ENCODE results near the gene SLC39A13.

SLC39A13 gene

DNA sequence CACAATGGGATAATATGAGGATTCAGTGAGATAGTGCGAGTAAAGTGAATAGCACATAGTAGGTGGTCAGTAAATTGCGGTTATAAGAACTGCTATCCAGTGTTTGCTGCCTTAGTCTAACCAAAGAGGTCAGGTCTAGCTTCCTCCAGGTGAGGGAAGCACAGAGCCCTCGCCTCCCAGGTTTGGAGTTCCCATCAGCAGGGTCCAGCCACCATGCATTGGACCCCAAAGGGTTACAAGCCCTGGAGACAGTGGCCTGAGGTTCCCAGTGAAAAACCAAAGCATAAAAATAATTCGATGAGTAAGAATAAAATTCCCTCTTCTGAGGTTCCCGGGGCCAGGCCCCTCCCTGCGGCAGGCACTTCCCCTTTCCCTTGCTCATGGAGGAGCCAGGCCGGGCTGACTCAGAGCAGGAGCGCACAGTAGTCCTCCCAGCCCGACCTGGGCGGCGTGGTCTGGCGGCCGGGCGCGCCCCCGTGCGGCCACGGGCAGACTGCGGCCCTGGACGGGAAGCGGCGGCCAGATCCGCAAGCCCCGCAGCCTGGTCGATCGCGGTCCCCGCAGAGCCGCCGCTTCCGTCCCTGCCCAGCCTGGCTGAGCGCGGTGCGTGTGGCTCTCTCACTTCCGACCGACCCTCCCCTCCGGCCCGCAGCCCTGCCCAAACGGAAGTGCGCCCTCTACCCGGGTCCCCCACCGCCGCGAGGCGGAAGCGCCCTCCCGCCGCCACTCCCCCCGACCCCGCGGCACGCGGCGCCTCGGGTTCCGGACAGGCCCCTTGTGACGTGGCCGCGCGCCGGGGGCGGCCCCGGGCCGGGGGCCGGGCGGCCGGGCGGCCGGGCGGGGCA is at the start of gene SLC39A13:
SLC39A13 (plus strand) TSS at position 845 of the 845 bp plus-strand sequence. CDS start 1,505 bp downstream, outside the sequence.
- peak within 1 kb of the TSS; percentile 94 for H3K27ac ChIP-seq
- TF ChIP-seq ZFX (IDR thresholded peaks at IDR 0.05; ENCODE audit: borderline replicate concordance): no peak
- TF ChIP-seq, protein P1, sequence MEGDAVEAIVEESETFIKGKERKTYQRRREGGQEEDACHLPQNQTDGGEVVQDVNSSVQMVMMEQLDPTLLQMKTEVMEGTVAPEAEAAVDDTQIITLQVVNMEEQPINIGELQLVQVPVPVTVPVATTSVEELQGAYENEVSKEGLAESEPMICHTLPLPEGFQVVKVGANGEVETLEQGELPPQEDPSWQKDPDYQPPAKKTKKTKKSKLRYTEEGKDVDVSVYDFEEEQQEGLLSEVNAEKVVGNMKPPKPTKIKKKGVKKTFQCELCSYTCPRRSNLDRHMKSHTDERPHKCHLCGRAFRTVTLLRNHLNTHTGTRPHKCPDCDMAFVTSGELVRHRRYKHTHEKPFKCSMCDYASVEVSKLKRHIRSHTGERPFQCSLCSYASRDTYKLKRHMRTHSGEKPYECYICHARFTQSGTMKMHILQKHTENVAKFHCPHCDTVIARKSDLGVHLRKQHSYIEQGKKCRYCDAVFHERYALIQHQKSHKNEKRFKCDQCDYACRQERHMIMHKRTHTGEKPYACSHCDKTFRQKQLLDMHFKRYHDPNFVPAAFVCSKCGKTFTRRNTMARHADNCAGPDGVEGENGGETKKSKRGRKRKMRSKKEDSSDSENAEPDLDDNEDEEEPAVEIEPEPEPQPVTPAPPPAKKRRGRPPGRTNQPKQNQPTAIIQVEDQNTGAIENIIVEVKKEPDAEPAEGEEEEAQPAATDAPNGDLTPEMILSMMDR (IDR thresholded peaks at IDR 0.05): peak; percentile 95

DNA sequence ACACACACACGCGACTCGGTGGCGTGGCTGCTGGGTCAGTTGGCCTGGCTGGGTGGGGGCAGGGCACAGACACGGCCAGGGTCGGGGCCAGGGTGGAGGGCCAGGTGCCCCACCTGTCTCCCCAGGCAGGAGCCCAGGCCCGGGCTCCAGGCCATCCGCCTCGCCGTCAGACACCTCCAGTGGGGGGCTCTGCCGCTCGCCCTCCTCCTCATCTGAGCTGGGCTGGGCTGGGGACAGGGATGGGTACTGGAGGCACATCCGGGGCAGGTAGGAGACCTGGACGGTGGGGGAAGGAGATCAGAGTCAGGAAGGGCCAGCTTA is 49.7 kb upstream of the SLC39A13 start:
- TF ChIP-seq ZFX (IDR thresholded peaks at IDR 0.05; ENCODE audit: borderline replicate concordance): no peak
- TF ChIP-seq, protein P1 (IDR thresholded peaks at IDR 0.05): no peak
- no peak overlapping the region for H3K27ac ChIP-seq

DNA sequence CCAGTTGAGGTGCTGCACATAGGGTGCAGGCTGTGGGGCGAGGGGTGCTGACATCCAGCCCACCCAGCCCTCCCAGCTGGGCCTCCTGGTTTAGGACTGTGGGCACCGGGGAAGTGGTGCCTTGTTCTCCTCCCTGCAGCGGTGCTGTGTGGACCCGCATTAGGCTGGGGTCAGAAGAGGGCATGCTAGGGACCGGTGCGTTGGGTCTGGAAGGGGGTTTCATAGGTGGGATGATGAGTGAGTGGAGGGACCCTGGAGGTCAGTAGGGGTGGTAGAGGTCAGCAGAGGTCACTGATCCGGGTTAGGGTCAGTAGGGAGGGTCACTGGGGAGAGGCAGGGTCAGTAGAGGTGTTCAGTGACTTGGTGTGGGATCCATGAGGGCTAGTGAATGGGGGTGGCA is 49.2 kb upstream of the SLC39A13 start:
- TF ChIP-seq, protein P1 (IDR thresholded peaks at IDR 0.05): no peak
- no peak for TF ChIP-seq ZFX (IDR thresholded peaks at IDR 0.05; ENCODE audit: borderline replicate concordance)
- no peak overlapping the region for H3K27ac ChIP-seq

DNA sequence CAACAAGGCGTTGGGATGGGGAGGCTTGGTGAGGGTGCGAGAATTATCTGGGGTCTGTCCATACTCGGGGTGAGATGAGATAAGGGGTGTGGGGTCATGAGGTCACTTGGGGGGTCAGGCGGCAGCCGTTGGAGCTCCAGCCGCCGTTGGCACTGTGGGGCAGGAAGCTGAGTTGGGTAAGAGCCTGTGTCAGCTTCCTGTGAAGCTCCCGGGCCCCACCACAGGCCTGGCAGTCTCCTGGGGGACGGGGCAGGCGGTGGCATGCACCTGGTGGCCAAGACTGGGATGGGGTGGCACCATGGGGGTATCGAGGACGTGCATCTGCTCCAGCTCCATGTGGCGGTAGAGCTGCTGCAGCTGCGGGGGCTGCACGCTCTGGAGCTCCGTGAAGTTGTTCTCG is 48.8 kb upstream of the SLC39A13 start:
- no peak overlapping the region for H3K27ac ChIP-seq
- no peak for TF ChIP-seq ZFX (IDR thresholded peaks at IDR 0.05; ENCODE audit: borderline replicate concordance)
- TF ChIP-seq, protein P1 (IDR thresholded peaks at IDR 0.05): no peak

DNA sequence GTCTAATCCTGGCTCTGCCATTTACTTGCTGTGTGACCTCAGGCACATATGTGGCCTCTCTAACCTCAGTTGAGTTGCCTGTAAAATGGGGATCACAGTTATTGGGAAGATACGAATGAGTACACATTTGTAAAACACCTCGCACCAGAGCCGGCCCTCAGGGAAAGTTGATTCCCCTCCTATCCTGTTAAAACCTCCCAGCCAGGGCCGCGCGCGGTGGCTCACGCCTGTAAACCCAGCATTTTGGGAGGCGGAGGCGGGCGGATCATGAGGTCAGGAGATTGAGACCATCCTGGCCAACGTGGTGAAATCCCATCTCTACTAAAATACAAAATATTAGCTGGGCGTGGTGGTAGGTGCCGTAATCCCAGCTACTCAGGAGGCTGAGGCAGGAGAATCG is 48.0 kb upstream of the SLC39A13 start:
- H3K27ac ChIP-seq: no peak overlapping the region
- TF ChIP-seq, protein P1 (IDR thresholded peaks at IDR 0.05): no peak
- TF ChIP-seq ZFX (IDR thresholded peaks at IDR 0.05; ENCODE audit: borderline replicate concordance): no peak

DNA sequence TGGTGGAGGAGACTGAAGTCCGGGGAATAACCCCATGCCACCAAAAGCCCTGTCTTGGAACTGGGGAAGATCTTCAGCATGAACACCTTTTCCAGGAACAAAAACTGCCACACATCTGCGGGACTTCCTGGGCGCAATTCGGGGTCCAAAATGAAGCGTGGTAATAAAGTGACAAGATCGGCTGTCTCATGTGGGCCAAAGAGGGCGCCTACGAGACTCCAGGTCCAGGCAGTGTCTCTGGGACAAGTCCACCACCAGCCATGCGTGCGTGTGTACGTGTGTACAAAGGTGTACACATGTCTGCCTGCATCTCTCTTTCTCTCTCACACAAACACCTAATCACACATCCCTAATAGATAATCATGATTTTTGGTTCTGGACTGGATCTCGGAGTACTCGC is 47.0 kb upstream of the SLC39A13 start:
- TF ChIP-seq ZFX (IDR thresholded peaks at IDR 0.05; ENCODE audit: borderline replicate concordance): no peak
- TF ChIP-seq, protein P1 (IDR thresholded peaks at IDR 0.05): no peak
- no peak overlapping the region for H3K27ac ChIP-seq

DNA sequence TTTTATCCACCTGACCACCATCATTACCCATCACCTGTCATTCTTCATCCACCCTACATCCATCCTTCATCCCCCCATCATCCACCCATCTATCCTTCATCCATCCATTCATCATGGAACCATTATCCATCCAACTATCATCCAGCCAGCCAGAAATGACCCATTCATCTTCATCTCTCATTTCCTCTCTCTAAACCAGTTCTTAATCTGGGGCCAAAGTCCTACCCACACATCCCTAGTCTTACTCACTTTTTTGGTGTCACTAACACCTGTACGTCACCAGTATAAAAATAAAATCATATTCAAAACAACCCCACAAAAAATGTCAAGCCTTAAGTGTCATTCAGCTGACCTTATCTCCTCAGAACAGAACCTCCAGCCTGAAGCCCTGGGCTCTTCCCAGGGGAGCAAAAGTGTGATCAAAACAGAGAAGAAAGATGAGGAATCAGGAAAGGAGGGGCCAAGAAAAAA is 42.3 kb upstream of the SLC39A13 start:
- no peak for TF ChIP-seq ZFX (IDR thresholded peaks at IDR 0.05; ENCODE audit: borderline replicate concordance)
- TF ChIP-seq, protein P1 (IDR thresholded peaks at IDR 0.05): no peak
- H3K27ac ChIP-seq: no peak overlapping the region

Data from 22Rv1 (cell line).